ENCODE data around the gene SEMA3B. TPM values are rescaled to one million over a fixed set of nuclear protein-coding genes. Genes with fewer than 3 reads are reported as not detected.
A peak's percentile ranks its signal among the peaks of the same experiment; 100 is the strongest.

SEMA3B gene
- total RNA-seq, 1 experiment from 2014 or later, result 7.3 TPM

DNA sequence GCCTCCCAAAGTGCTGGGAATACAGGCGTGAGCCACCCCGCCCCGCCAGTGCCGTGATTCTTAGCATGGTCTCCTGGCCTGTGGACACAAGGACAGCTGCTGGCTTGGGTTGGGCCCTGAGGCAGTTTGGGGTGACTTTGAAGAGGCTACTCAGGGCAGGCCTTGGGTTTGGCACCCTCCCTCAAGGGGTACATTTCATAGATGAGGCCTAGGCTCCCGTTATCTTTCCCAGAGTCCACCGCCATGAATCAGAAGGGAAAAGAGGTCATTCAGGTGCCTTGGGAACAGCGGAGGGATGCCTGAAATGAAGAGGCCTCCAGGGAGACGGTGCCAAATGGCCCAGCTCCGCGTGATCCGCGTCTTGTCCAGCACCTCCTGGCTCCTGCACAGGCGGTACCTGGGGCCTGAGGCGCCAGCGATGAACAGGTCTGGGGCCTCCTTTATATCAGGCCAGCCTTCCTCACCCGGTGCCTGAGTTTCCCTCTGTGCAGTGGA lies 23.6 kb upstream of the SEMA3B start:
- H3K36me3 Mint-ChIP-seq, result peaks cover 2% of the 10 kb centered on the region; the same call in 1 of the 2 replicates
- H3K9me3 Mint-ChIP-seq, result no peaks in the 10 kb centered on the region
- POLR2A ChIA-PET, result no interaction called here
- CTCF ChIA-PET, result interaction anchor here (0.6 to 2.1 kb wide), 4 partner anchors 10 to 41 kb away, joined by 3 to 32 read pairs (median 5); partner anchors contain the start of genes GNAI2 and SLC38A3
- DNase-seq (ENCODE audit: low spot score) (no peak), ATAC-seq (no peak)
- peaks cover 65% of the 10 kb centered on the region for H3K4me1 Mint-ChIP-seq
- H3K4me3 Mint-ChIP-seq, result peak overlapping the region; percentile 40
- TF ChIP-seq, protein P1, sequence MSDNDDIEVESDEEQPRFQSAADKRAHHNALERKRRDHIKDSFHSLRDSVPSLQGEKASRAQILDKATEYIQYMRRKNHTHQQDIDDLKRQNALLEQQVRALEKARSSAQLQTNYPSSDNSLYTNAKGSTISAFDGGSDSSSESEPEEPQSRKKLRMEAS (CRISPR knock-in tag; IDR thresholded peaks at IDR 0.05), result 0 out of 2 replicates have a peak, but pooled peaks have one; percentile 2
- TF ChIP-seq, protein P2, sequence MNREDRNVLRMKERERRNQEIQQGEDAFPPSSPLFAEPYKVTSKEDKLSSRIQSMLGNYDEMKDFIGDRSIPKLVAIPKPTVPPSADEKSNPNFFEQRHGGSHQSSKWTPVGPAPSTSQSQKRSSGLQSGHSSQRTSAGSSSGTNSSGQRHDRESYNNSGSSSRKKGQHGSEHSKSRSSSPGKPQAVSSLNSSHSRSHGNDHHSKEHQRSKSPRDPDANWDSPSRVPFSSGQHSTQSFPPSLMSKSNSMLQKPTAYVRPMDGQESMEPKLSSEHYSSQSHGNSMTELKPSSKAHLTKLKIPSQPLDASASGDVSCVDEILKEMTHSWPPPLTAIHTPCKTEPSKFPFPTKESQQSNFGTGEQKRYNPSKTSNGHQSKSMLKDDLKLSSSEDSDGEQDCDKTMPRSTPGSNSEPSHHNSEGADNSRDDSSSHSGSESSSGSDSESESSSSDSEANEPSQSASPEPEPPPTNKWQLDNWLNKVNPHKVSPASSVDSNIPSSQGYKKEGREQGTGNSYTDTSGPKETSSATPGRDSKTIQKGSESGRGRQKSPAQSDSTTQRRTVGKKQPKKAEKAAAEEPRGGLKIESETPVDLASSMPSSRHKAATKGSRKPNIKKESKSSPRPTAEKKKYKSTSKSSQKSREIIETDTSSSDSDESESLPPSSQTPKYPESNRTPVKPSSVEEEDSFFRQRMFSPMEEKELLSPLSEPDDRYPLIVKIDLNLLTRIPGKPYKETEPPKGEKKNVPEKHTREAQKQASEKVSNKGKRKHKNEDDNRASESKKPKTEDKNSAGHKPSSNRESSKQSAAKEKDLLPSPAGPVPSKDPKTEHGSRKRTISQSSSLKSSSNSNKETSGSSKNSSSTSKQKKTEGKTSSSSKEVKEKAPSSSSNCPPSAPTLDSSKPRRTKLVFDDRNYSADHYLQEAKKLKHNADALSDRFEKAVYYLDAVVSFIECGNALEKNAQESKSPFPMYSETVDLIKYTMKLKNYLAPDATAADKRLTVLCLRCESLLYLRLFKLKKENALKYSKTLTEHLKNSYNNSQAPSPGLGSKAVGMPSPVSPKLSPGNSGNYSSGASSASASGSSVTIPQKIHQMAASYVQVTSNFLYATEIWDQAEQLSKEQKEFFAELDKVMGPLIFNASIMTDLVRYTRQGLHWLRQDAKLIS (CRISPR knock-in tag; IDR thresholded peaks at IDR 0.05; ENCODE audit: borderline replicate concordance), result no peak
- TF ChIP-seq, protein P3, sequence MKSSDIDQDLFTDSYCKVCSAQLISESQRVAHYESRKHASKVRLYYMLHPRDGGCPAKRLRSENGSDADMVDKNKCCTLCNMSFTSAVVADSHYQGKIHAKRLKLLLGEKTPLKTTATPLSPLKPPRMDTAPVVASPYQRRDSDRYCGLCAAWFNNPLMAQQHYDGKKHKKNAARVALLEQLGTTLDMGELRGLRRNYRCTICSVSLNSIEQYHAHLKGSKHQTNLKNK (CRISPR knock-in tag; IDR thresholded peaks at IDR 0.05), result no peak
- peak overlapping the region; percentile 91 for H3K27ac Mint-ChIP-seq
- H3K27me3 Mint-ChIP-seq (ENCODE audit: low read depth), result no peaks in the 10 kb centered on the region

DNA sequence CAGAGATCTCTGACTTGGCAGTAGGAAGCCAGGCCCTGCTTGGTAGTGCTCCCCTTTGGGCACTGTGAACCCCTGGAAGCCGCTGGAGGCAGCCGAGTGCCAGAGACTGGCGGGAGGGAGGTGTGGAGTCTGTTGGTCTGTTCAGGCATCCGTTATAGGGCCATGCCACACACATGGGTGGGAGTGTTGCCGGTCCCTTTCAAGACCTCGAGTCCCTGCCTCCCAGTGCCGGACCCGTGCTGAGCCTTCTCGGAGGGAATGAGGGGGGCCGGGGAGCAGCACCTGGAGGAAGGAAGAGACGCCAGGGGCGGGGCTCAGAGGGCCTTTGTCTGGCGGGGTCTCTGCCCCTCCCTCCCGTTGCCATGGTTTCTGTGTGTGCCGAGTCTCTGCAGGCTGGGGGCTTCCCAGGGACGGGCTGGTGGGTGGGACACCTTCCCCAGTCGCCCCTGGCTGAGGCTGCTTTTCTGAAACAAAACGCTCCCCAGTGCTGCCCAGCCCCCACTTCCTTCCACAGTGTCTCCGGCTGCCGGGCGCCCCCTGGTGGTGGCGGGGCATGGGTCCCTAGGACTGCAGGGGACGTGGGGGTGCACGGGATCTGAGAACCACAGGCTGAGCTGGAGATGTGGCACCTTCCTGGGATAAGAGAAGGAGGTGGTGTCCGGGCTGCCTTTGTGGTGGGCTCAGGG lies 23.0 kb upstream of the SEMA3B start:
- Mint-ChIP-seq H3K4me1 (peaks cover 59% of the 10 kb centered on the region), H3K27ac (peak overlapping the region; percentile 91), H3K36me3 (peaks cover 2% of the 10 kb centered on the region; the same call in 1 of the 2 replicates), H3K27me3 (ENCODE audit: low read depth) (no peaks in the 10 kb centered on the region), H3K4me3 (peak overlapping the region; percentile 40), H3K9me3 (no peaks in the 10 kb centered on the region)
- POLR2A ChIA-PET, result interaction anchor here (0.7 to 1.7 kb wide), 8 partner anchors 7 to 123 kb away, joined by 3 to 10 read pairs (median 4); no protein-coding TSS in a partner anchor
- peak; percentile 98 for DNase-seq (ENCODE audit: low spot score)
- ATAC-seq, result peak; percentile 73
- CTCF ChIA-PET, result interaction anchor here (0.5 to 6.0 kb wide), 50 partner anchors 8 to 407 kb away, joined by 3 to 154 read pairs (median 5); partner anchors contain the start of genes C3orf18, CYB561D2, GNAI2 and GNAT1
- TF ChIP-seq, protein P2 (CRISPR knock-in tag; IDR thresholded peaks at IDR 0.05; ENCODE audit: borderline replicate concordance), result no peak
- no peak for TF ChIP-seq NR2C2 (CRISPR knock-in tag; IDR thresholded peaks at IDR 0.05)
- TF ChIP-seq, protein P4, sequence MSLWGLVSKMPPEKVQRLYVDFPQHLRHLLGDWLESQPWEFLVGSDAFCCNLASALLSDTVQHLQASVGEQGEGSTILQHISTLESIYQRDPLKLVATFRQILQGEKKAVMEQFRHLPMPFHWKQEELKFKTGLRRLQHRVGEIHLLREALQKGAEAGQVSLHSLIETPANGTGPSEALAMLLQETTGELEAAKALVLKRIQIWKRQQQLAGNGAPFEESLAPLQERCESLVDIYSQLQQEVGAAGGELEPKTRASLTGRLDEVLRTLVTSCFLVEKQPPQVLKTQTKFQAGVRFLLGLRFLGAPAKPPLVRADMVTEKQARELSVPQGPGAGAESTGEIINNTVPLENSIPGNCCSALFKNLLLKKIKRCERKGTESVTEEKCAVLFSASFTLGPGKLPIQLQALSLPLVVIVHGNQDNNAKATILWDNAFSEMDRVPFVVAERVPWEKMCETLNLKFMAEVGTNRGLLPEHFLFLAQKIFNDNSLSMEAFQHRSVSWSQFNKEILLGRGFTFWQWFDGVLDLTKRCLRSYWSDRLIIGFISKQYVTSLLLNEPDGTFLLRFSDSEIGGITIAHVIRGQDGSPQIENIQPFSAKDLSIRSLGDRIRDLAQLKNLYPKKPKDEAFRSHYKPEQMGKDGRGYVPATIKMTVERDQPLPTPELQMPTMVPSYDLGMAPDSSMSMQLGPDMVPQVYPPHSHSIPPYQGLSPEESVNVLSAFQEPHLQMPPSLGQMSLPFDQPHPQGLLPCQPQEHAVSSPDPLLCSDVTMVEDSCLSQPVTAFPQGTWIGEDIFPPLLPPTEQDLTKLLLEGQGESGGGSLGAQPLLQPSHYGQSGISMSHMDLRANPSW (CRISPR knock-in tag; conservative IDR thresholded peaks at IDR 0.05; ENCODE audit: low read depth), result no peak
- TF ChIP-seq, protein P5, sequence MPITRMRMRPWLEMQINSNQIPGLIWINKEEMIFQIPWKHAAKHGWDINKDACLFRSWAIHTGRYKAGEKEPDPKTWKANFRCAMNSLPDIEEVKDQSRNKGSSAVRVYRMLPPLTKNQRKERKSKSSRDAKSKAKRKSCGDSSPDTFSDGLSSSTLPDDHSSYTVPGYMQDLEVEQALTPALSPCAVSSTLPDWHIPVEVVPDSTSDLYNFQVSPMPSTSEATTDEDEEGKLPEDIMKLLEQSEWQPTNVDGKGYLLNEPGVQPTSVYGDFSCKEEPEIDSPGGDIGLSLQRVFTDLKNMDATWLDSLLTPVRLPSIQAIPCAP (CRISPR knock-in tag; IDR thresholded peaks at IDR 0.05), result no peak
- TF ChIP-seq JUN (CRISPR knock-in tag; IDR thresholded peaks at IDR 0.05), result no peak
- TF ChIP-seq, protein P3 (CRISPR knock-in tag; IDR thresholded peaks at IDR 0.05), result no peak
- TF ChIP-seq SP1 (CRISPR knock-in tag; conservative IDR thresholded peaks at IDR 0.05), result peak; percentile 90
- TF ChIP-seq ESRRA (CRISPR knock-in tag; IDR thresholded peaks at IDR 0.05; ENCODE audit: borderline replicate concordance), result no peak
- TF ChIP-seq, protein P6, sequence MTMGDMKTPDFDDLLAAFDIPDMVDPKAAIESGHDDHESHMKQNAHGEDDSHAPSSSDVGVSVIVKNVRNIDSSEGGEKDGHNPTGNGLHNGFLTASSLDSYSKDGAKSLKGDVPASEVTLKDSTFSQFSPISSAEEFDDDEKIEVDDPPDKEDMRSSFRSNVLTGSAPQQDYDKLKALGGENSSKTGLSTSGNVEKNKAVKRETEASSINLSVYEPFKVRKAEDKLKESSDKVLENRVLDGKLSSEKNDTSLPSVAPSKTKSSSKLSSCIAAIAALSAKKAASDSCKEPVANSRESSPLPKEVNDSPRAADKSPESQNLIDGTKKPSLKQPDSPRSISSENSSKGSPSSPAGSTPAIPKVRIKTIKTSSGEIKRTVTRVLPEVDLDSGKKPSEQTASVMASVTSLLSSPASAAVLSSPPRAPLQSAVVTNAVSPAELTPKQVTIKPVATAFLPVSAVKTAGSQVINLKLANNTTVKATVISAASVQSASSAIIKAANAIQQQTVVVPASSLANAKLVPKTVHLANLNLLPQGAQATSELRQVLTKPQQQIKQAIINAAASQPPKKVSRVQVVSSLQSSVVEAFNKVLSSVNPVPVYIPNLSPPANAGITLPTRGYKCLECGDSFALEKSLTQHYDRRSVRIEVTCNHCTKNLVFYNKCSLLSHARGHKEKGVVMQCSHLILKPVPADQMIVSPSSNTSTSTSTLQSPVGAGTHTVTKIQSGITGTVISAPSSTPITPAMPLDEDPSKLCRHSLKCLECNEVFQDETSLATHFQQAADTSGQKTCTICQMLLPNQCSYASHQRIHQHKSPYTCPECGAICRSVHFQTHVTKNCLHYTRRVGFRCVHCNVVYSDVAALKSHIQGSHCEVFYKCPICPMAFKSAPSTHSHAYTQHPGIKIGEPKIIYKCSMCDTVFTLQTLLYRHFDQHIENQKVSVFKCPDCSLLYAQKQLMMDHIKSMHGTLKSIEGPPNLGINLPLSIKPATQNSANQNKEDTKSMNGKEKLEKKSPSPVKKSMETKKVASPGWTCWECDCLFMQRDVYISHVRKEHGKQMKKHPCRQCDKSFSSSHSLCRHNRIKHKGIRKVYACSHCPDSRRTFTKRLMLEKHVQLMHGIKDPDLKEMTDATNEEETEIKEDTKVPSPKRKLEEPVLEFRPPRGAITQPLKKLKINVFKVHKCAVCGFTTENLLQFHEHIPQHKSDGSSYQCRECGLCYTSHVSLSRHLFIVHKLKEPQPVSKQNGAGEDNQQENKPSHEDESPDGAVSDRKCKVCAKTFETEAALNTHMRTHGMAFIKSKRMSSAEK (CRISPR knock-in tag; IDR thresholded peaks at IDR 0.05; ENCODE audit: borderline replicate concordance), result no peak
- TF ChIP-seq, protein P7, sequence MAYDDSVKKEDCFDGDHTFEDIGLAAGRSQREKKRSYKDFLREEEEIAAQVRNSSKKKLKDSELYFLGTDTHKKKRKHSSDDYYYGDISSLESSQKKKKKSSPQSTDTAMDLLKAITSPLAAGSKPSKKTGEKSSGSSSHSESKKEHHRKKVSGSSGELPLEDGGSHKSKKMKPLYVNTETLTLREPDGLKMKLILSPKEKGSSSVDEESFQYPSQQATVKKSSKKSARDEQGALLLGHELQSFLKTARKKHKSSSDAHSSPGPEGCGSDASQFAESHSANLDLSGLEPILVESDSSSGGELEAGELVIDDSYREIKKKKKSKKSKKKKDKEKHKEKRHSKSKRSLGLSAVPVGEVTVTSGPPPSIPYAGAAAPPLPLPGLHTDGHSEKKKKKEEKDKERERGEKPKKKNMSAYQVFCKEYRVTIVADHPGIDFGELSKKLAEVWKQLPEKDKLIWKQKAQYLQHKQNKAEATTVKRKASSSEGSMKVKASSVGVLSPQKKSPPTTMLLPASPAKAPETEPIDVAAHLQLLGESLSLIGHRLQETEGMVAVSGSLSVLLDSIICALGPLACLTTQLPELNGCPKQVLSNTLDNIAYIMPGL (CRISPR knock-in tag; IDR thresholded peaks at IDR 0.05), result no peak; the same call in 1 of the 2 replicates
